NCI-H1092 (cell line): Measurements from ENCODE around the gene MOK.
"Not testable (repeated sequence)": the region's sequence is repeated elsewhere in the genome, so short reads cannot be mapped to it uniquely, and the experiment has no call there.

Experiments
- DNase-seq: peaks from one replicate; lab custom pipeline; 2025; lab: John Stamatoyannopoulos, UW

Gene MOK, protein sequence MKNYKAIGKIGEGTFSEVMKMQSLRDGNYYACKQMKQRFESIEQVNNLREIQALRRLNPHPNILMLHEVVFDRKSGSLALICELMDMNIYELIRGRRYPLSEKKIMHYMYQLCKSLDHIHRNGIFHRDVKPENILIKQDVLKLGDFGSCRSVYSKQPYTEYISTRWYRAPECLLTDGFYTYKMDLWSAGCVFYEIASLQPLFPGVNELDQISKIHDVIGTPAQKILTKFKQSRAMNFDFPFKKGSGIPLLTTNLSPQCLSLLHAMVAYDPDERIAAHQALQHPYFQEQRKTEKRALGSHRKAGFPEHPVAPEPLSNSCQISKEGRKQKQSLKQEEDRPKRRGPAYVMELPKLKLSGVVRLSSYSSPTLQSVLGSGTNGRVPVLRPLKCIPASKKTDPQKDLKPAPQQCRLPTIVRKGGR

DNA sequence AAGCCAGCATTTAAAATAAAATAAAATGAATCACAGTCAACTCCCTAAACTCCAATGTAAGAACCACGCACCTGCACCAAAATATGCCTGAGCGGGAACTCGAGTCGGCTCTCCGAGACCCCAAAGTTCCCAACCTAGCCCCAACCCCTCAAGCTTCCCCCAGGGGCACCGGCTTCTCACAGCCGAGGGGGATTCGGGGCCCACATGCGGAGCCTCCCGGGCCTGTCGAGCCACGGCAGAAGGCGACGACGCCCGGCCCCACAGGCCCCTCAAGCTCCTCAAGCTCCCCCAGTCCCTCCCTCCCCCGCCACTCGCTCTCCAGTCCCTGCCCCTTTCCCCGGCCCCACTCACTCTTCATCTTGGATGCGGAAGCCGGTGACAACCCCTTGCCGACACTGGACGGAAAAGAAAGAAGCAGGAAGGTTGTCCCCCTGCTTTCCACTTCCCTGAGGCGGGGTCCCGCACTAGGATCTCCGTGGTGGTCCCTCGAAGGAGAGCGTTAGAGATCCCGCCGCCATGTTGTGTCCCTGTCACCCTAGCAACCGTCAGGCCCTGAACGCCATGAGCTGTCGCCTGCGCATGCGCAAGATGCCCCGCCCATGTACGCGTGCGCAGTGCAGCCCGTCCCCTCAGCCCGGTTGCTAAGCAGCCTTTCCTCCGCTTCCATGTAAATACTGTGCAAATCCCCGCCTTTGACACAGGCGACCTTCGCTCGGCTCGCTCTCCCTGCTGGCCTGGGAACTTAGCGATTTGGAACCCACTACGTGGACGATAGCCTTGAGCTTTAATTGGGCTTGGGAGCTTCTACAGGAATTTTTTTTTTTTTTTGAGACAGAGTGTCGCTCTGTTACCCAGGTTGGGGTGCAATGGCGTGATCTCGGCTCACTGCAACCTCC lies at the start of gene MOK:
TSS of gene MOK (minus strand) at position 554 of the 896 bp plus-strand sequence. CDS start at position 358, 196 bp downstream.
- DNase-seq, result peak; percentile 96

DNA sequence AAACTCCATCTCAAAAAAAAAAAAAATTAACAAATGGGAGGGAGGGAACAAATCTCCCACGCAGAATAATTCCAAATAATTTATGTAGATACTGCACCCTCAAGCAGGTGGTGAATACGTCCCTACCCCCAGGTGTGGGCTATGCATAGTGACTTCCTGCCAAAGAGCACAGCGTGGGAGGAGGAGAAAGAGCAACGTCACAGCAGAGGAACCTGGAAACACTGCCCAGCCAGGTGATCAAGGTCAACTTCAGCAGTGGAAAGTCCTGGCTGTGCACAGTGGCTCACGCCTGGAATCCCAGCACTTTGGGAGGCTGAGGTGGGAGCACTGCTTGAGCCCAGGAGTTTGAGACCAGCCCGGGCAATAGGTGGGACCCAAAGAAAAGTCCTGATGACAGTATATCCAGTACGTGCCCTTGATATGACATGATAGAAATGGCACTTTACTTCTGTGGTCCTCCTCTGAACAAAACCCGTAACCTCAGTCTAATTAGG lies 48.2 kb upstream of the MOK start:
- no peak for DNase-seq

DNA sequence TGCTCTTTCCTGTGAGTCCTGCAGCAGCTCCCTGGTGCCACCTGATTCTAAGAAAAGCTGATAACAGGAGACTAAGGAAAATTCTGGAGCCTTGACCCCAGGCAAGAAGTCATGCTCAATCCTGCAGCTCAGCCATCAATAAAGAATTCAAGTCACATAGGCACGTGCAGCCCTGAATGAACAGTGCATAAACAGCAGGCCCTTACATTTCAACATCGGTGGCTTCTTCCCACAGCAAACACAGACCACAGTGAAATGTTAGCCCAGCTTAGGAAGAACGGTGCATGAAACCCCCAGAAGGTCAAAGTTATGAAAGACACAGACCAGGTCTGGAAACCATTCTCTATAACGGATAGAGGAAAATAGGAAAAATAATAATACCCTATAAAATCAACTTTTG lies 47.2 kb upstream of the MOK start:
- no peak for DNase-seq

DNA sequence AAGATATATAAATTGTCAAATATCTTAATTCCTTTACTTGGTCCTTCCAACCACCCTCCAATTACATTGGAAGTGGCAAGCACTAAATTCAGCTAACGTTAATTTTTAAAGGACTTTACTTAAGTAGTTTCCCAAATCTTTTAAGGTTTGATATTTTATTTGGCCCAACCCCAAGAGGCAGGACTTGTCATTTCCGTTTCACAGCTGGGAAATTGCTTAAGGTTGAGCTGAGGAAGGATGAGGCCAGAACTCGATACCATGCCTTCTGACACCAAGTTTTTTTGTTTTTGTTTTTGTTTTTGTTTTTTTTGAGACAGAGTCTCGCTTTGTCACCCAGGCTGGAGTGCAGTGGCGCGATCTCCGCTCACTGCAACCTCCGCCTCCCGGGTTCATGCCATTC lies 46.6 kb upstream of the MOK start:
- not testable (repeated sequence) for DNase-seq

DNA sequence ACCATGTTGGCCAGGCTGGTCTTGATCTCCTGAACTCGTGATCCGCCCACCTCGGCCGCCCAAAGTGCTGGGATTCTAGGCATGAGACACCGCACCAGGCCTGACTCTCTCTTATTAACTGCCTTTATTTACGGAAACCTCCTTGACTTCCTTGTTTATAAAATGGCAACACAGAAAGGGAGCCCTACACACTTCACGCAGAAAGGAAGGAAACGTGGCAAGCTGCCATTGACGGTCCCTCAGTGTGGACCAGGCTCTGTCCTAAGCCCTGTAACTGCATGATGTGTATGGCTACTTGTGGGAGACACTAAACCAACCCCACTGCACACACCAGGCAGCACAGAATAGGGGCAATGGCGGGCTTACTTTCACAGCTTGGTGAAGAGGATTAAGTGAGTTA lies 46.1 kb upstream of the MOK start:
- DNase-seq, result no peak

DNA sequence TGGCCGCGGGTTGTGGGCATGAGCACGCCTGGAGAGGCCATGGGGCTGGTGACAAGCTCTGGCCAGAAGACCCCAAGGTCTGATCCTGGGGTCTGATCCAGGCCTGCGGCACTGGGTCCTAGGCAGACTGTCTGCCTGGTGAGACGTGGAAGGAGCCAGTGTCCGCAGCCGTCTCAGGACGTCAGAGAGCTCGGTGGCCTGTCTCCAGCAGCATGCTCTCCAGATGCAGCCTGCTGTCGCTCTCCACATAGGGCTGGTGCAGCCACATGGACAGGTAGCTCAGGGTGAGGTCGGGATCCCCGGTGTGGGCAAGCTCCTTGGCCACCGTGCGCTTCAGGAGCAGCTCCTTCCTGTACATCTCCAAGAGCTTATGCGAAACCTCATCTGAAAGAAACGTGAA lies 43.4 kb upstream of the MOK start:
- DNase-seq, result no peak

DNA sequence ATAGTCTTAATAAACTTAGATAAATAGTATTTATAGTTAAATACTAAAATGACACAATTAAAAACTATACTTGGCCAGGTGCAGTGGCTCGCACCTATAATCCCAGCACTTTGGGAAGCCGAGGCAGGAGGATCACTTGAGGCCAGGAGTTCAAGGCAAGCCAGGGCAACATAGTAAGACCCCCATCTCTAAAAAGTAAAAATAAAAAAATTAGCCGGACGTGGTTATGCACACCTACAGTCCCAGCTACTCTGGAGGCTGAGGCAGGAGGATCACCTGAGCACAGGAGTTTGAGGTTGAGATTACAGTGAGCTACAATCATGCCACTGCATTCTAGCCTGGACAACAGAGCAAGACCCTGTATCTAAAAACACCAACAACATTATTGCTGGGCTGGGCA lies 41.7 kb upstream of the MOK start:
- DNase-seq, result no peak

DNA sequence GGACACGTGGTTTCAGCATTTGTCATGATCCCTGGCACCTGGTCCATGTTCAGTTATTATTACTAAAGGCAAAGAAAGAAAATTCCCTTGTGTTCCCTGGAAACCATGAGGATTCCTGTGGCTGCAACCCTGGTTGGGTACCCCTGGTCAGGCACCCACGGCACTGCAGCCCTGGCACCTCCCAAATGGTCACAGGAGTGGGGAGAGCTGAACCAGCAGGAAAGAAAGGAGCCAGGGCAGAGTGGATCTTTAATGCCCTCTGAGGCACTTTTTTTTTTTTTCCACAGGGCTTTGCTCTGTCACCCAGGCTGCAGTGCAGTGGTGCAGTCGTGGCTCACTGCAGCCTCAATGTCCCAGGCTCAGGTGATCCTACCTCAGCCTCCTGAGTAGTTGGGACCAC lies 40.3 kb upstream of the MOK start:
- no peak for DNase-seq

DNA sequence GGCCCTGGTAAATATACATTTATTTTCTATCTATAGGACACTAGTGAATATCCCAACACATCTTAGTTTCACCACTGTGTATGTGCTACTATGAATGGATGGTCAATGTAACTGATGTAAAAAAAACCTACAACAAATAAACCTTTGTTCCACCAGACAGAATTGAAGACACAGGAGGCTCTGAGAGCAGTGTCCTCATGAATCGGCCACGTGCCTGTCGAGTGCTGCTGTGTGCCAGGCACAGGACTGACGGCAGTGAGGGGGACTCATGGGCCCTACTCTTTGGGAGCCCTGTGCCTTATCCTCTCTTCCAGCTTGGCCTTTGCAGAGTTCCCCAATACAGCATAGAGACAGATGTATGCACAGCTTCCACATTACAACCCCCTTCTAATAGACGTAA lies 39.5 kb upstream of the MOK start:
- no peak for DNase-seq

DNA sequence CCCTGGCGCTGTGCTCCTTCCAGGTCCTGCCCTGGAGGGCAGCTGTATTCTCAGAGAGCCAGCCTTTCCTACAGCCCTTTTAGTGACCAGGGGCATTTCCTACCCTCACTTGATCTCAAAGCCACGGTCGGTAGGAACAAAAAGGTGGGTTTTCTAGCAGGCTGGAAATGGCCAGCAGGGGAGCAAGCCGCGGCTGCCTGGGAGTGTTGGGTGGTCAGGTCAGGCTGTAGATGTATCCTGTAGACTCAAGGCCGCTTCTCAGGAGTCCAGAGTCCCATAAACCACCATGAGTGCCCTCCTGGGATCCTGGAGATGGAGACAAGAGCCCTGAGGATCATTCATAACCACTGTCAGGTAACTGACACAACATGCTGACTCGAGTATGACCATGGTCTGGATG lies 39.1 kb upstream of the MOK start:
- DNase-seq, result no peak

DNA sequence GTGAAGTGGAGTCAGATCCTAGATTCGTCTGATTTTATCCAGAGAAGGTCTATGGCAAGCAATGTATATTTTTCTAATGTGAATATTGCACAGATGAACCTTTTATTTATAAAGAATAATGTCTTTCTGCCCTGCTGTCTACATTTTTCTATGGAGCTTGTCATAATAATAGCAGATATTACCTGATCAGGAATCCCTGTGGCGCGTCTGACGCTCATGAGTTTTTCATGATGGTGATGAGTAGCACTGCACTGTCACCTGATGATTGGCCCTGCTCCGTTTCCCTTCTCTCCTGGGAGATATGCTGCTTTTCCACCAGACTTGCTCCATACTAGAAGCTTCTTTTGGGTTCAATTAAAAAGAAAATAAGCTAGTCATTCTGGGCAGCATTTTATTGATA lies 37.3 kb upstream of the MOK start:
- no peak for DNase-seq

DNA sequence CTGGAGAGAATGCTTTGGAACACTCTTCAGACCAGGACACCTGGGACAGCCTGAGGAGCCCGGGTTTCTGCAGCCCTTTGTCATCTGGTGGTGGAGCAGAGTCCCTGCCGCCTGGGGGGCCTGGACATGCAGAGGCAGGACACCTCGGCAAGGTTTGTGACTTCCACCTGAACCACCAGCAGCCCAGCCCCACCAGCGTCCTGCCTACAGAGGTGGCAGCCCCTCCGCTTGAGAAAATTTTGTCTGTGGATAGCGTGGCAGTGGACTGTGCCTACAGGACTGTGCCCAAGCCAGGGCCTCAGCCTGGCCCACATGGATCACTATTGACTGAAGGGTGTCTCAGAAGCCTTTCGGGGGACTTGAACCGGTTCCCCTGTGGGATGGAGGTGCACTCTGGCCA lies 36.6 kb upstream of the MOK start:
- no peak for DNase-seq

DNA sequence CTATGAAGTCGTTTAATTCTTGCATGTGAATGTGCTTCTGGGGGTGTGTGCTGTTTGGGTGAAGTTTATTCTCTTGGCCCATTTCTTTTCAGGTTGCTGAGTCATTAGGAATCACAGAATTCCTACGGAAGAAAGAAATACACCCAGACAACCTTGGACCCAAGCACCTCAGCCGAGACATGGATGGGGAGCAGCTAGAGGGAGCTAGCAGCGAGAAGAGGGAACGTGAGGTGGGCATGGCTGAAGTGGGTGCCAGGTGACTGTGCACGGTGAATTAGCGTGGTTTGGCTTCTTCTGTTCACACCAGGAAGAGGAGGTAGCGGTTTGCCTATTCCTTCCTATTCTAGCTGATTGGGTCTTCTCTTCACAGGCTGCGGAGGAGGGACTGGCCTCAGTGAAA lies 33.8 kb upstream of the MOK start:
- no peak for DNase-seq

DNA sequence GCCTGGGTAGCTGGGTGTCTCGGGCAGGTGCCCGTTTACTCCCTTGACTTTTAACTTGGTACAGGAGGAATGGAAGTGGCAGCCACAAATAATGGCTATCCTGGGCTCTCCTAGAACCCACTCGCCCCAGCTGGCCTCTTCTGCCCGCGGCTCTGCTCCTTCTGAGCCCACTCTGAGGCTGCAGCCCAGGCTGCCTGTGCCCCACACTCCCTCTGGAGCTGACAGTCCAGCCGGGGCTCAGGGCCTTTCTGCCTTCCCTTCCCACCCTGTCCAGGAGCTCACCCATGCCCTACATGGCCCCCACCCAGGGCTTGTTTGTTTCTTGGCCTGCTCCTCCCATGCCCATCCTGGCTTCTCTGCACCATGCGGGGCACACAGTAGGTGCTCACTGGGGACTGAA lies 30.2 kb upstream of the MOK start:
- no peak for DNase-seq

DNA sequence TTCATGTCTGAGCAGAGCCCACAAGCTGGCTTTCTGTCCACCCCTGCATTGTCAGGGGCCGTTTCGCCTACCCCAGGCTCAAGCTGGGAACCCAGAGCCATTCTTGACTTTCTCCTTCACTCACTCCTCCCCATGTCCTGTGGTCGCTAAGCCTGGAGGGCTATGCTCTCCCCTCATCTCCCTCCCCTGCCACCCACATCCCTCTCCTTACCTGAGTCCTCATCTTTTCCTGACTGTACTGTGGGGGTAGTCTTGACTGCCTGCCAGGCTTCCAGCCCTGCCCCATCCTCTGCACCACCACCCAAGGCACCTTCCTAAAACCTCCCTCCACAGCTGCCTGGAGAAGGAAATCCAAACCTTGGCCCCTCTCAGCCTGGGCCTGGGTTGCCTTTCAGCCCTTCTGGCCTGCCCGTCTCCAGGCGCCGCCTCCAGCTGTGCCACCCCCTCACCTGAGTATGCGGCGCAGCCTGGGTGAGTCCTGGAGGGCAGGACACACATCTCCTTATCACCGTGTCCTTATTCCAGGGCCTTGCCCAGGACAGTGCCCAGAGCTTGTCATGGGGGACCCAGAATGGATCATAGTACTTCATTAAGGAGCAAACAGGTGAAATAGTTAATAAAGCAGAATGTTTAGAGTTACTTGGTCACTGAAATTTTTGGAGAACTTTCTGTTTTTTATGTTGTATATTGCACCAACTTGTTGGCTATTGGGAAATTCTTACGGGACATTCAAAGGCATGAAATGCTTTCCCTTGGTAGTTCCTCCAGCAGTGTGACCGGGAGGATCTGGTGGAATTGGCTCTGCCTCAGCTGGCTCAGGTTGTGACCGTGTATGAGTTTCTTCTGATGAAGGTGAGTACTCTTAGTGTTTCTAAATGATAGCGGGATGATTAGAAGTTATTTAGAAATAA lies 29.1 kb upstream of the MOK start:
- DNase-seq, result no peak

DNA sequence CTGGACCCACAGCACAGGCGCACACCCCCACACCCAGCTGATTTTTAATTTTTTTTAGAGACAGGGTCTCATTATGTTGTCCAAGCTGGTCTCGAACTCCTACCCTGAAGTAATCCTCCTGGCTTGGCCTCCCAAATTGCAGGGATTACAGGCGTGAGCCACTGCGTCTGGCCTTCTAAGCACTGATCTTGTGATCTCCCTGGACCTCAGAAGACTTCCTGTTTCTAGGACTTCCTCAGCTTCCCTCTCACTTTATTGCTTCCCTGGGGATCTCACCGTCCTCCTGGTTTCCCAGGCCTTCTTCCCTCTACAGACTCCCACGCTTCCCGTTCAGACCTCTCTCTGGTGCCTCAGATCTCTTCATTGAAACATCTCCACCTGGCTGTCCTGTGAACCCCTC lies 28.4 kb upstream of the MOK start:
- no peak for DNase-seq

DNA sequence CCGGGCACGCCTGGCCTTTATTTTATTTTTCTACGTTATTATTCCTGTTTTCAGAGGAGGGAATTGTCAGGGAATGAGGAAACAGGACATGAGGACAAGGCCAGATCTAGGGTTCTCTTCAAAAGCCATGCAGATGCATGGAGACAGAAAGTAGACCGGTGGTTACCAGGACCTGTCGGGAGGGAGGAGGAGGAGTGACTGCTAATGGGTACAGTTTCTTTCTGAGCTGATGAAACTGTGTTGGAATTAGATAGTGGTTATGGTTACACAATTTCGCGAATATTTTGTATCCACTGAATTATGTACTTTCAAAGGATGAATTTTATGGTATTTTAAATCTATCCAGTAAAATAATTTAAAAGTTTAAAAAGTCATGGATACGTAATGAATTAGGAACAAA lies 25.8 kb upstream of the MOK start:
- no peak for DNase-seq

DNA sequence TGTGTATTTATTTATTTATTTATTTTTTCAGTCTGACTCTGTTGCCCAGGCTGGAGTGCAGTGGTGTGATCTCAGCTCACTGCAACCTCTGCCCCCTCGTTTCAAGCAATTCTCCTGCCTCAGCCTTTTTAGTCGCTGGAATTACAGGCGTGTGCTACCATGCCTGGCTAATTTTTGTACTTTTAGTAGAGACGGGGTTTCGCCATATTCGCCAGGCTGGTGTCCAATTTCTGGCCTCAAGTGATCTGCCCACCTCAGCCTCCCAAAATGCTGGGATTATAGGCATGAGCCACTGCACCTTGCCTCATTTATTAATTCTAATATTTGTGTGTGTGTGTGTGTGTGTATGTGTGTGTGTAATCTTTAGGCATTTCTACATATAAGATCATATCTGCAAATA lies 24.4 kb upstream of the MOK start:
- not testable (repeated sequence) for DNase-seq

DNA sequence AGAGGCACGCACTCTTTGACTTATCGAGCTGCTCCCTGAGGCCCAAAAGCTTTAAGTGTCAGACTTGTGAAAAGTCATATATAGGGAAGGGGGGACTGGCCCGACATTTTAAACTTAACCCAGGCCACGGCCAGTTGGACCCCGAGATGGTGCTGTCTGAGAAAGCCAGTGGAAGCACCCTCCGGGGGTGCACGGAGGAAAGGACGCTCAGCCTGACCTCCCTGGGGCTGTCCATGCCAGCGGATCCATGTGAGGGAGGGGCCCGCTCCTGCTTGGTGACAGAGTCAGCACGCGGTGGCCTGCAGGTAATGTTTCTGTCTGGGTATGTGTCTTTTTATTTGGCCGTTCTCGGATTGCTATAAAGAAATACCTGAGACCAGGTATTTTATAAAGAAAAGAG lies 21.6 kb upstream of the MOK start:
- no peak for DNase-seq

DNA sequence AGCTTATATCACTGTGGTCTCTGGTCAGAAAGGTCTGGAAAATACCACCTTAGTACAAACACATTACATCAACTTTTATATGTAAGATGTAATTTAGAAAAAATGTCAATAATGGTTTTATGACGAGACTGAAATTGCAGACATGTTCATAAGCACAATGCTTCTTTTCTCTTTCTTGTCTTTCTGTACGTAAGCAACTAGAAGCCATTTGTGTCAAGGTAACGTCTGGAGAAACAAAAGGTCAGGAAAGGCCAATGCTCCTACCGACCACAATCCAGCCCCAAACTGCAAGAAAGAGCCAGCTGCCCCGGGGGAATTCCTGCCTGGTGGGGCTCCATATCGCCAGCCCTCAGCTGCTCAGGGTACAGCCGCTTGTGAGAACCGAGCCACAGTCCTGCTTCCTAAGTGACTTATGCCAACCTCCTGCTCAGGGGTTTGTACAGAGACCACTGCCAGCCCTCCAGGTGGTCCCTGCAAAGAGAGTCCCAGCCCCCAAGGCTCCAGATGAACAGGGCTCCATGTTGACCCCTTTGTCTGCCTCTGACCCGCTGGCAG lies 20.9 kb upstream of the MOK start:
- DNase-seq, result no peak

DNA sequence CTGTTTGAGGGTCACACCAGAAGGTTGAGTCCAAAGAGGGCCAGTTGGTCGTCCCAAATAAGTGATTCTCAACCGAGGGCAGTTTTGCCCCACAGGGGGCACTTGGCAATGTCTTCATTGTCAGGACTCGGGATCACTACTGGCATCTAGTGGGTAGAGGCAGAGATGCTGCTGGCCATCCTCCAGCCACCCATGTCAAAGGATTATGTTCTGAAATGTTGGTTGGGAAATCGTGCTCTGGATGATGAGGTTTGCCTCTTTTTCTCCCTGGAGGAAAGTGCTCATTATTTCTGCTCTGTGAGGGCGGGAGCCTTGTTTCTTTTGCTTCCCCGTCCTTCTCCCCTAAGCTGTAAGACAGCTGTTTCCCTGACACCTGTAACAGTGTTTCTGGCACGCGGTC lies 18.1 kb upstream of the MOK start:
- DNase-seq, result peak; percentile 5
